GM12864 (cell line): ENCODE measurements around the gene KCNAB1.
"Not testable (repeated sequence)": the region's sequence is repeated elsewhere in the genome, so short reads cannot be mapped to it uniquely, and the experiment has no call there.

Experiments used
- DNase-seq: peaks from one replicate; pipeline ENCODE4 v3.0.0-alpha.2; 2011; ENCODE audit warnings: low read depth
- H3K4me3 ChIP-seq: 2 replicates; pipeline ENCODE4 v1.5.1; 2011; ENCODE audit warnings: mild to moderate bottlenecking, low read depth, low read length, control low read depth
- CTCF ChIP-seq: IDR thresholded peaks from 2 replicates; pipeline ENCODE4 v1.5.1; 2011; ENCODE audit warnings: low read depth, mild to moderate bottlenecking, moderate library complexity, low read length, control low read depth, inconsistent platforms; ENCODE audit errors: missing control alignments

KCNAB1 gene

GRCh38 chr3:156180077-156180476, 59.7 kb downstream of the KCNAB1 start:
- H3K4me3 ChIP-seq: no peak overlapping the region
- TF ChIP-seq CTCF: no peak
- DNase-seq: no peak

GRCh38 chr3:156181509-156181908, 61.1 kb downstream of the KCNAB1 start:
- H3K4me3 ChIP-seq: no peak overlapping the region

DNA sequence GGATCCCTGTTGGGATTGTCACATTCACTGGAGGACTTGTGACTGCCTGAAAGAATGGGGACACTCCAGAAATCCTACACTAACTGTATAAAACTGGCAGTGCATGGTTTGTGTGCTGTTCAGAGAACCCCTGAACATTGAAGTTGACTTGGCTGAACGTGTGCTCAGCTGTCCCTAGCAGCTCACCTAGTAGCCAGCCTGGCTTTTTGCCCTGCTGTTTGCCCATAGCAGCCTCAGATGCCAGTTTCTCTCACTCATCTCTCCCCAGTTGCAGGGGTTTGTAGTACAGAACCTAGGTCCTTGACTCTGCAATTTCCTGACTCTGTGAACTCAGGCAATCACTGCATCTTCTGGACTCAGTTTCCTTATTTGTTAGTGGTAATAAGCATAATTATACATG, 63.0 kb downstream of the KCNAB1 start:
- TF ChIP-seq CTCF: no peak
- no peak for DNase-seq

More at GRCh38 chr3:156181509-156181908, 61.1 kb downstream of the KCNAB1 start:
- DNase-seq: no peak
- no peak for TF ChIP-seq CTCF

GRCh38 chr3:156184156-156184555, 63.8 kb downstream of the KCNAB1 start:
- no peak for DNase-seq
- TF ChIP-seq CTCF: no peak
- no peak overlapping the region for H3K4me3 ChIP-seq

More for the DNA sequence above, 63.0 kb downstream of the KCNAB1 start:
- no peak overlapping the region for H3K4me3 ChIP-seq

DNA sequence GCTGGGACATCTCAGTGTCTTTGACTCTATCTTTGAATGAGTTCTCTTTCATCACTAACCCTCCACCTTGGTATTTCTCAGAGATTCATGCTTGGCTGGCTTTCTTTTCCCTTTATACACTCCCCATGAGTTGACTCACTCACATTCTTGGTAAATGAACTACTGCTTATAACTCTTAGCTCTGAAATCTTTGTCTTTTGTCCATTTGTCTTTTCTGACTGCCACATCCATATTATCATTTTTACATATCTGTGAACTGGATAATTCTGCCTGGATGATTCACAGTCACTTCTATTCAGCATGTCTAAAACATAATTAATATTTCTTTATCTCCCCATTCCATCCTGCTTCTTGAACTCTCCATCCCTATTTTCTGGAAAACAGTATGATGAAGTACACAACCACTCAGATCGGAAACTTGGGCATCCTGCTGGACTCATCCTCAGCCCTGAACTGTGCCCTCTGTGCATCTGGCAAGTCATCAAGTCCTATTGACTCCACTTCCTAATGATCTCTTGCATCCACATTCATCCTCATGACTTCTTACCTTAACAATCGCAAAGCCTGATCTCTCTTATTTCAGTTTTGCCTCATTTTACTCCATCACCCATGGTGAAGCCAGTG, 66.9 kb downstream of the KCNAB1 start:
- no peak for DNase-seq
- TF ChIP-seq CTCF: no peak
- H3K4me3 ChIP-seq: no peak overlapping the region

DNA sequence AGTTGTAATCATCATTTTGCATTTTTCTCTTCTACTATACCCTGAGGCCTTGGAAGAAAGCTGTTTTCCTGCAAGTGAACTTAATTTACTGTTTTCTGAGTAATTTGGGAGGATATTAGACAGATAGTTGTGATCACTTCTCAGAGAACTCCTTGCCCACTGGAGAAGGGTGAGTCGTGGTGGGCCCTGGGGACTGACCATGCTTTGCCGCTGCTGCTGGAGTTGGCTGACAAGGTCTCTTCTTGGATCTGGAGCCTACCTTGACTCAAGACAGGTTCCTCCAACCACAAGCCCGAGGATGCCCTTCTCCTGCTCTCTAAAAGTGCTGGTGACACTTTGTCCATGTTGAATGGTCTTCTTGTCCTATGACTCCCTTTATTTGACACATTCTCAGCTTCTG, 68.4 kb downstream of the KCNAB1 start:
- H3K4me3 ChIP-seq: no peak overlapping the region
- no peak for TF ChIP-seq CTCF
- no peak for DNase-seq

- no peak for TF ChIP-seq CTCF
- DNase-seq: no peak
These were observed 69.5 kb downstream of the KCNAB1 start for GRCh38 chr3:156189927-156190326.

DNA sequence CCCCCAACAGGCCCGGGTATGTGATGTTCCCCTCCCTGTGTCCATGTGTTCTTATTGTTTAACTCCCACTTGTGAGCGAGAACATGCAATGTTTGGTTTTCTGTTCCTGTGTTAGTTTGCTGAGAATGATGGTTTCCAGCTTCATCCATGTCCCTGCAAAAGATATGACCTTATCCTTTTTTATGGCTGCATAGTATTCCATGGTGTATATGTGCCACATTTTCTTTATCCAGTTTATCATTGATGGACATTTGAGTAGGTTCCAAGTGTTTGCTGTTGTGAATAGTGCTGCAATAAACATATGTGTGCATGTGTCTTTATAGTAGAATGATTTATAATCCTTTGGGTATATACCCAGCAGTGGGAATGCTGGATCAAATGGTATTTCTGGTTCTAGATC, 74.6 kb downstream of the KCNAB1 start:
- not testable (repeated sequence) for H3K4me3 ChIP-seq, DNase-seq

More at GRCh38 chr3:156189927-156190326, 69.5 kb downstream of the KCNAB1 start:
- no peak overlapping the region for H3K4me3 ChIP-seq

- DNase-seq, H3K4me3 ChIP-seq: not testable (repeated sequence)
These were observed 76.8 kb downstream of the KCNAB1 start for GRCh38 chr3:156197152-156197551.
